H7 (cell line): ENCODE data around the gene TSPAN9. TPM values are rescaled to one million over a fixed set of nuclear protein-coding genes. Genes with fewer than 3 reads are reported as not detected.

Experiments used
- DNase-seq: peaks from one replicate; pipeline ENCODE4 v3.0.0; 2012
- H3K27me3 ChIP-seq: 2 replicates; pipeline ENCODE4 v1.6.0; 2011; ENCODE audit warnings: mild to moderate bottlenecking, low read length; ENCODE audit not compliant: control insufficient read depth, insufficient read depth
- H3K36me3 ChIP-seq: replicated peaks from 2 replicates; pipeline ENCODE4 v1.5.1; 2011; ENCODE audit warnings: low read length; ENCODE audit not compliant: control insufficient read depth, insufficient read depth
- H3K4me3 ChIP-seq: 2 replicates; pipeline ENCODE4 v1.5.1; 2011; ENCODE audit warnings: low read depth, mild to moderate bottlenecking, control low read depth, low read length, moderate library complexity; ENCODE audit not compliant: insufficient read depth
- total RNA-seq: library from RNA; depleted of rRNA; stranded (reverse); fragments of >200 nt; shearing (Covaris generic); gene quantifications from 2 replicates; pipeline ENCODE4 v1.2.3, GENCODE V29; 2014

Gene TSPAN9
- total RNA-seq, 1 experiment from 2014 or later = 22.4 TPM

GRCh38 chr12:3225154-3225795 lies 148.1 kb downstream of the TSPAN9 start:
- Histone ChIP-seq H3K27me3 (no peaks in the 10 kb centered on the region), H3K4me3 (no peak overlapping the region), H3K36me3 (no peaks in the 10 kb centered on the region)
- DNase-seq = no peak

DNA sequence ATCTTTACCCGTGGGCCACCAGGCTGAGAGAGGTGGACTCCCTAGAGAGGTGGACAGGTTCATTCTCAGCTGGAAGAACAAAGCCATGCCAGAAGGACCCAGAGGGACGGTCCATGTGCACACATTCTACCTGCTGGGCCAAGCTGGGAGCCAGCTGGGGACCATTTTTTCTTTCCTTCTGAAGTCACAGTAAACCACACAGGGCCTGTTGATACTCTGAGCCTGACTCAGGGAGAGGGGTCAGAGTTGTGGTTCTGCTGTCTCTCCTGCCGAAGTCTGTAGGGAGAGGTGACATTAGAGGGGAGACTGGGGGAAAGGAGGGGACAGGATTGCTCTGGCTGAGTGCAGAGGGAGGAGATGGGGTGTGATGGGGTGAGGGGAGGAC lies 148.6 kb downstream of the TSPAN9 start:
- no peak for DNase-seq

GRCh38 chr12:3226264-3226663 lies 149.1 kb downstream of the TSPAN9 start:
- no peak for DNase-seq
- no peaks in the 10 kb centered on the region for H3K36me3 ChIP-seq
- H3K27me3 ChIP-seq = no peaks in the 10 kb centered on the region
- no peak overlapping the region for H3K4me3 ChIP-seq

More for the DNA sequence above, 148.6 kb downstream of the TSPAN9 start:
- H3K4me3 ChIP-seq = no peak overlapping the region
- no peaks in the 10 kb centered on the region for H3K36me3 ChIP-seq
- H3K27me3 ChIP-seq = no peaks in the 10 kb centered on the region

- no peaks in the 10 kb centered on the region for H3K27me3 ChIP-seq
- DNase-seq = peak; percentile 73
- no peak overlapping the region for H3K4me3 ChIP-seq
- H3K36me3 ChIP-seq = no peaks in the 10 kb centered on the region
Observed at GRCh38 chr12:3227076-3227975, 150.1 kb downstream of the TSPAN9 start.

GRCh38 chr12:3228552-3228951 lies 151.4 kb downstream of the TSPAN9 start:
- no peak for DNase-seq
- H3K27me3 ChIP-seq = no peaks in the 10 kb centered on the region
- no peaks in the 10 kb centered on the region for H3K36me3 ChIP-seq
- no peak overlapping the region for H3K4me3 ChIP-seq

DNA sequence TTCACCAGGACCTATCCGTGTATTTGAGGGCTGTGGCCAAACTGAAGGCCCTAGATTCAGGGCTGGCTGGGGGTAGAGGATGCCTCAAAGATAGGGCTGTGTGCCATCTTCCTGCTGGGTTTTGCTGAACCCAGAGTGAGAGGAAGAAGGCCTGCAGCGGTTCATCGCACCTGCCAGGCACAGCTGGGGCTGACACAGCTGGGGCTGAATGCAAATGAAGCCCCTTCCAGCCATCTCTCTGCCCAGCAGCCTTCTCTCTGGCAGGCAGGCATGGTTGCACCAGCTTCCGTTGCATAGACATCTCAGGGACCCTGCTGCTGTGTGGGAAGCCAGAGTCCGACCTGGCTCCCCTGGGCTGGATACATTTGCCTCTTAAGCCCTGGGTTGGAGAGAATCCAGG lies 152.4 kb downstream of the TSPAN9 start:
- H3K27me3 ChIP-seq = no peaks in the 10 kb centered on the region
- no peak for DNase-seq
- no peaks in the 10 kb centered on the region for H3K36me3 ChIP-seq
- H3K4me3 ChIP-seq = no peak overlapping the region

DNA sequence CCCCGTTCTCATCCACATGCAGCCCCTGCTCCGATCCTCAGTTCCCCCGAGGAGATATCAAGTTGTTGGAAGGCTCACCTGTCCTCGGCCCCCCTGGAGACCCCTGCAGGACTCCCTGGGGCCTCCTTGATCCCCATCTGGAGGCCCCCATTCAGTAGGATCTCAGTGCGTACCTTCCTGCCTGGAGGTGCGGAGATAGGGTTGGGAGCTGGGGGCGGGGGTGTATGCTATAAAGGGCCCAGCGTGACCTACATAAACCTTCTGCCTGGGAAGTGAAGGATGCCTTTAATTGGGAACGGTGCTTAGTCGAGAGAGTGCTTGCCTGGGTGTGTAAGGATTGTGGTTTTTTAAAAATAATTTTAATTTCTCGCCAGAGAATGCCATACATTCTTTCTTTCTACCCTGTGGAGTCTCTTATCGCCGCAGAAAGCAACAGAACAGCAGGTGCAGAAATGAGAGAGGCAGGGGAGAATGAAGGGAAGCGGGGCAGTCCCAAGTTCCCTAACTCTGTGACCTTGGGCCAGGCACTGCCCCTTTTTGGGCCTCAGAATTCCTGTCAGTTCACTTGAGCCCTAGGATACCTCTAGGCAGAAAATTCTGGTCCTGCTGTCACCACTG lies 153.7 kb downstream of the TSPAN9 start:
- Histone ChIP-seq H3K4me3 (no peak overlapping the region), H3K36me3 (no peaks in the 10 kb centered on the region), H3K27me3 (no peaks in the 10 kb centered on the region)
- no peak for DNase-seq

DNA sequence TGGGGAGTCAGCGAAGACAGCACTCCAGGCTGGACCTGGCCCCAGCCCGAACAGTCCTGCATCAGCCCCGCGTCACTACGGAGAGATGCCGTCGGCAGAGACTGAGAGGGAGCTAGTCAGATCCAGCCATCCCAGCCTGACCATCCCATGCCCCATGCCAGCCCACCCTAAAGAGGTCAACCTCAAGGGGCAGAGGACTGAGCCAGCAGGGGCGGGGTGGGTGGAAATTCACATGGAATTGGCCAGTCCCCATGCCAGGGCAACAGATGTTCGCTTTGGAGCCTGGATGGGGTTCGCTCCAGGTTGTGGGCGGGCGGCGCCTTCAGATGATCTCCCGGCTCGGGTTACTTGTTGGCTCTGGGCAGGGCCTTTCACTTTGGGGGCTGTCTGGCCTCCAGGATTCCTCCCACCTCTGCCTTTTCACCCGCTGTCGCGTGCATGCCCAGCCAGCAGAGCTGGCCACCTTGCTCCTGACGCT lies 154.3 kb downstream of the TSPAN9 start:
- H3K27me3 ChIP-seq = no peaks in the 10 kb centered on the region
- H3K4me3 ChIP-seq = no peak overlapping the region
- no peaks in the 10 kb centered on the region for H3K36me3 ChIP-seq
- peak; percentile 87 for DNase-seq

- no peak for DNase-seq
- Histone ChIP-seq H3K27me3 (no peaks in the 10 kb centered on the region), H3K4me3 (no peak overlapping the region)
Observed at GRCh38 chr12:3233797-3234196, 156.6 kb downstream of the TSPAN9 start.

DNA sequence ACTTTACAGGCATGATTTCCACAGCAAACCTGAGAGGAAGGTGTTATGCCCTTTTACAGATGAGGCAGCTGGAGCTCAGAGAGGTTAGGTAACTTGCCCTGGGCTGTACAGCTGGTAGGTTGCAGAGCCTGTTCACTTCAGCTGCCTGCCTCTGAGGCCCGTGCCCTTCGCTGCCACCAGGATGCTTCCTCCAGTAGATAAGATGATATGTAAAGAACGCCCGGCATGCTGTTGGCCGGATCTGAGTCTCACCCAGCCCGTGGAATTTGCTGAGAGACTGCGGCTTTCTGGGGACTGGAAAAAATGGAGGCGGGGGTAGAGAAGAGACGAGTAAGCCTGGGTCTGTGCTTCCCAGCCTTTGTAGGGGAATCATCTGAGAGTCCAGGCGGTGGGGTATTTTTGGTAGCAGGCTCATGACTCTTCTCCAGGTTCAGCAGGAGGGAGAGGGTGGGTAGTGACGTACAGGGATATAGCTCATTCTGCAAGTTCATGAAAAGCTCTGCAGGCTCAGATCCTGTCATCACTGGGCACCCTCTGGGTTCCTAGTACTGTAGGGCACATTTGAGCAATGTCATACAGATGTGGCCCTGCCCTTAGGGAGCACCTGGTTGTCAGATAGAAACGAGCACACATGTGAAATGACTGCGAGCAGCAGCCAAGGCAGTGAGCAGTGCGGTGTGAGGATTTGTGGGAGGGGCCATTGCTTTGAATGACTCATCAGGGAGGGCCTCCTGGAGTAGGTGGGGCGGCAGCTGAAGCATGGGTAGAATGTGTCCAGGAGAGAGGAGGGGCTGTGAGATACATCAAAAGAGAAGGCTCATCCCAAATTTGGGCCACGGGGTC lies 159.4 kb downstream of the TSPAN9 start:
- H3K4me3 ChIP-seq = no peak overlapping the region
- peak; percentile 89 for DNase-seq
- H3K27me3 ChIP-seq = no peaks in the 10 kb centered on the region
- H3K36me3 ChIP-seq = no peaks in the 10 kb centered on the region

More at GRCh38 chr12:3233797-3234196, 156.6 kb downstream of the TSPAN9 start:
- no peaks in the 10 kb centered on the region for H3K36me3 ChIP-seq

- H3K4me3 ChIP-seq = no peak overlapping the region
- H3K27me3 ChIP-seq = no peaks in the 10 kb centered on the region
- no peak for DNase-seq
- no peaks in the 10 kb centered on the region for H3K36me3 ChIP-seq
Observed at GRCh38 chr12:3238196-3238595, 161.0 kb downstream of the TSPAN9 start.

DNA sequence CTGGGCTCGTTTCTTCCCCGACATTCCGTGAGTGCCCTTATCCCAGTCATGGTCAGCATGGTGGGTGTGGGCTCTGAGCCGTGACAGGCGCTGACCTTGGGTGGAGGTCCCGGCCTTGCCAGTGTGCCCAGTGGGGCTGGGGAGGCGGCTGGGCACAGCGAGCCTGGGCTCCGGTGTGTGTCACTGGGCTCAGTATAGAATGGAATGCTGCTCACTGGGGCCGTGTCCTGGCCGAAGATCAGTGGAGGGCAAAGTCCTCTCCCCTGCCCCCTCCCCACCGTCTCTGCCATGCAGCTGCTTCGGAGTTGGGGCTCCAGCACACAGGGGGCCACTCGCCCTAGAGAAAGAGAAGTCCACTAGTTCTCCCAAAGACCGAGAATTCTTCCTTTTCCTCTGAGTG lies 164.4 kb downstream of the TSPAN9 start:
- H3K36me3 ChIP-seq = no peaks in the 10 kb centered on the region
- no peak for DNase-seq
- no peaks in the 10 kb centered on the region for H3K27me3 ChIP-seq
- H3K4me3 ChIP-seq = no peak overlapping the region

- Histone ChIP-seq H3K36me3 (no peaks in the 10 kb centered on the region), H3K27me3 (no peaks in the 10 kb centered on the region), H3K4me3 (no peak overlapping the region)
- no peak for DNase-seq
Observed at GRCh38 chr12:3242199-3242863, 165.2 kb downstream of the TSPAN9 start.
